ENCODE measurements around the gene LENG9.
"Not testable (repeated sequence)": the region's sequence is repeated elsewhere in the genome, so short reads cannot be mapped to it uniquely, and the experiment has no call there.

LENG9 gene

DNA sequence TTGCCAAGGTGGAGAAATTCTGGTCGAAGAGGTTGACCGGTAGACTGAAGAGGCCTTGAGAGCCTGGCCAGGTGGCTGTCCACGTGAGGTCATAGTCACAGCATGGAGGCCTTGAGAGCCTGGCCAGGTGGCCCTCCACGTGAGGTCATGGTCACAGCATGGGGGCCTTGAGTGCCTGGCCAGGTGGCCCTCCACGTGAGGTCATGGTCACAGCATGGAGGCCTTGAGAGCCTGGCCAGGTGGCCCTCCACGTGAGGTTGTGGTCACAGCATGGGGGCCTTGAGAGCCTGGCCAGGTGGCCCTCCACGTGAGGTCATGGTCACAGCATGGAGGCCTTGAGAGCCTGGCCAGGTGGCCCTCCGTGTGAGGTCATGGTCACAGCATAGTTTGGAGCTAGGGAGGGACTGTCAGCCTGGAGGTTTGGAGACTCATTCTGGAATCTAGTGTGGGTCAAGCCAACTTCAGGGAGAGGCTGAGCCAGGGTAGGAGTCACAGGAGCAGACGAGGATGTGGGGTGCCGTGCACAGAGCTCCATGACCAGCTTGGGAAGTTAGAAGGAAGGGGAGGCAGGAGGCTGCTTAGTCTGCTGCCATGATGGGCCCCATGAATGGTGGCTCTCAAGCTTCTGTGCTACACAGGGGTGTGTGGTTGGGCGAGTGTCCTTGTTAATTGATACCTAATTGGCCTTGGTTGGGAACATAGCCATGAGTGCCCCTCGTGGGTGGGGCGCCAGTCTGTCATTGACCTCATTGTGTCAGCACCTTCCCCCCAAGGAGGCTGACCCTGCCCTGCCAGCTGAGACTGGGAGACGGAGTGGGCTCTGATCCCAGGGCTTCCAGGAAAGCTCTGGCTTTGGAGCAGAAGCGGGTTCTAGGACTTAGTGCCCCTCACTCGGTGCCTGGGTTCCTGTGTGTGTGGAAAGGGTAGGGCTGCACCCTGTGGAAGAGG, 4.0 kb downstream of the LENG9 start:
- DNase-seq (ENCODE audit: low read depth in 2 of 2): no peak

DNA sequence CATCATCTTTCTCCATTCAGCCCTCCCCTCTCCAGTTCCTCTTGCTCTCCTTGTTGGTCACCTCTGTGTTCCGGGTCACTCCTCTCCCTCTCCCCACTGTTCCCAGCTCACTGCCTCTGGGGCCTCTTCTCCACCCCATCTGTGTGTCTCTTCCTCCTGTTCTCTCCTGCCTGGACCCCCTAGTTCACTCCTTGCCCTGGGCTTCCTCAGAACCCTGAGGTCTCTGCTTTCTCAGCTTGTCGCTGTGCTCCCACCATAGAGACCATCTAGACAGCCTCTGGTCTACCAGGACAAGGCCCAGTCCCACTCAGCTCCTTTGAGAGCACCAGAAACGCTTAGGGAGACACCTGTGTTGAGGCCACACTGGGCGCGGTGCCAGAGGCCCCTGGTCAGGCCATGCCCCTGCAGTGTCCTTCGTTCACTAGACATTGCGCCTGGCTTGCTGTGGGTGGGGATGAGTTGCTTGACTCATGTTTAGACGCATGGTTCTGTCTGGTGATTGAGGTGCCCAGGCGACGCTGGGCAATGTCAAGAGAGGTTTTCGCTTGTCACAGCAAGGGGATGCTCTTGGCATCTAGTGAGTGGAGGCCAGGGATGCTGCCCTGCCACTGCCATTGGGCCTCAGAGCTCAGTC, 4.8 kb downstream of the LENG9 start:
- DNase-seq (ENCODE audit: low read depth in 2 of 2): no peak

DNA sequence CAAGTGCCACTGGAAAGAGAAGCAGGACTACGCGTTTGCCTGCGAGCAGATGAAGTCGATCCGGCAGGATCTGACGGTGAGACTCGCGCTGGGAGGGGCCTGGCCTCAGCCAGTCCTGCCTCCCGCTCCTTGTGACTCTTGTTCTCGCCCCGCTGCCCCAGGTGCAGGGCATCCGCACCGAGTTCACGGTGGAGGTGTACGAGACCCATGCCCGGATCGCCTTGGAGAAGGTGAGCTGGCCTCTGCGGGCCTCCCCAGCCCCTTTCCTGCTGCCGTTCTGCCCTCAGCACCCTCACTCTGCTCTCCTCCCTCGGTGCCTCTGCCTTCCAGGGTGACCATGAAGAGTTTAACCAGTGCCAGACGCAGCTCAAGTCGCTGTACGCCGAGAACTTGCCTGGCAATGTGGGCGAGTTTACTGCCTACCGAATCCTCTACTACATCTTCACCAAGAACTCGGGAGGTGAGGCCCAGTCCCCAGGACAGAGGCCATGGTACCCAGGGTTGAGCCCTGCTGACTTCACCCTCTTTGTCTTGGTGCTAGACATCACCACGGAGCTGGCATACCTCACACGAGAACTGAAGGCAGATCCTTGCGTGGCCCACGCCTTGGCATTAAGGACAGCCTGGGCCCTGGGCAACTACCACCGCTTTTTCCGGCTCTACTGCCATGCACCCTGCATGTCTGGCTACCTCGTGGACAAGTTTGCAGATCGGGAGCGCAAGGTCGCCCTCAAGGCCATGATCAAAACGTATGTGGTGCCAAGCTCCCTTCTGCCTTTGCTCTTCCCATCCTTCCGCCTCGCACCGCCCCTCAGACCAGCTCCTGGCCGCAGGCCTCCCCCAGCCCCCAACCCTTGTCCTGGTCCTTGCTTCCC, 5.6 kb downstream of the LENG9 start:
- no peak for DNase-seq (ENCODE audit: low read depth in 2 of 2)

DNA sequence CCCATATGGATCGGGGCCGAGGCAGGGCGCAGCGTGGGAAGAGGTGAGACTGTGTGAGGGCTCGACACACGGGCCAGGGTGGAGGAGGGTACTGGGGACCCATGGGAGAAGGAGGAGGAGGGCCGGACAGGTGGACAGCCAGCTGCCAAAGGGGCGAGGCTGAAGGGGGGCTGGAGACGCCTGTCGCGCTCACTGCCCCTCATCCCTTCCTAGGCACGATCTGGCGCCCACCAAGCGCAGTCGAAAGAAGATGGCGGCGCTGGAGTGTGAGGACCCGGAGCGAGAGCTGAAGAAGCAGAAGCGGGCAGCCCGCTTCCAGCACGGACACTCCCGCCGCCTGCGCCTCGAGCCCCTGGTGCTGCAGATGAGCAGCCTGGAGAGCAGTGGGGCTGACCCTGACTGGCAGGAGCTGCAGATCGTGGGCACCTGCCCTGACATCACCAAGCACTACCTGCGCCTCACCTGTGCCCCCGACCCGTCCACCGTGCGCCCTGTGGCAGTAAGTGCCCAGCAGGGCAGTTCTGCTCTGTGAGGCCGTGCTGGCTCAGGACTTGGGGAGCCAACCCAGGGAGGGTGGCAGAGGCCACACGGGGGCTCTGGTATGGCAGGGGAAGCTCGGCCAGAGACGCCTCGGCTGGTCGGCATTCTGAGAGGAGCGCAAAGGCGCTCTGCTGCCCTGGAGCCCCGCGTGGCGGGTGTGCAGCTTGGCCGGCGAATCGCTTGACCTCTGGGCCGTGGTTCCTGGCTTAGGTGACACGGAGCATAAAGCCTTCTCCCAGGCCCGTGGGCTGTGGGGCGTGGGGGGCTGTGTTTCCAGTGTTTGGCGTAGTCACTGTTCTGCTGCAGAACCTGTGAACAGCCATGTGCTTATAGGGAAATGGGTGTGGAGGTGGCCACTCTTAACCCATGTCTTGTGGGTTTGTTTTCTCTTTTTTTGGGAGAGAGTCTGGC, 6.9 kb downstream of the LENG9 start:
- DNase-seq (ENCODE audit: low read depth in 2 of 2): no peak

GRCh38 chr19:54455786-54456422, 7.7 kb downstream of the LENG9 start:
- no peak for DNase-seq (ENCODE audit: low read depth in 2 of 2)

DNA sequence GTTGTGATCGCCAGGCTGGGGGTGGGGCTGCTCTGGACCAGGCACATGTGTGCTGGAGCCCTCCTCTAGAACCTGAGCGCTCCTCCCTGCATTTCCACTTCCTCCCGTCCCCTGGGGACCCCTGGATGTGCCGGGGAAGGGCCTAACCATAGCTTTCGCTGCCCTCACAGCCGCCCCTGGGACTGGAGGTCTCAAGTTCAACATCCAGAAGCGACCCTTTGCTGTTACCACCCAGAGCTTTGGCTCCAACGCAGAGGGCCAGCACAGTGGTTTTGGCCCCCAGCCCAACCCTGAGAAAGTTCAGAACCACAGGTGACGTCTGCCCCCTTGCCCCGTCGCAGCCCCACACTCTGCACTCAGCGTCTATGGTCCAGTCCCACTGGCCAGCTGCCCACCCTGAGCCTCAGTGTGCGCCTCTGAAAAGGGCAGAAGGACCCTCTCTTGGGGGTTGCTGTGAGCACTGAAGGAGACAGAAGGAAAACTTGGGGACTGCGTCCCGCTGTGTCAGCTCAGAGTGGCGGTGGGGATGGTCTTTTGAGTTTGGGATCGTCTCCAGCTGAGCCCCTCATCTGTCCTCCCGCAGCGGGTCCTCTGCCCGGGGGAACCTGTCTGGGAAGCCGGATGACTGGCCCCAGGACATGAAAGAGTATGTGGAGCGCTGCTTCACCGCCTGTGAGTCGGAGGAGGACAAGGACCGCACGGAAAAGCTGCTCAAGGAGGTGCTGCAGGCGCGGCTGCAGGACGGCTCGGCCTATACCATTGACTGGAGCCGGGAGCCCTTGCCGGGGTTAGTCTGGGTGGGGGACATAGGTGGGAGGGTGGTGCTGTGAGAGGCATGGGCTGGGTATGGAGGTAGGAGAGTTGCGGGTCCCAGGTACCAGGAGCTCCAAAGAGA, 8.6 kb downstream of the LENG9 start:
- DNase-seq (ENCODE audit: low read depth in 2 of 2): no peak

GRCh38 chr19:54453921-54454780, 9.4 kb downstream of the LENG9 start:
- no peak for DNase-seq (ENCODE audit: low read depth in 2 of 2)

GRCh38 chr19:54452626-54453025, 11.0 kb downstream of the LENG9 start:
- DNase-seq (ENCODE audit: low read depth in 2 of 2): no peak

- no peak for DNase-seq (ENCODE audit: low read depth in 2 of 2)
Observed at GRCh38 chr19:54451997-54452396, 11.6 kb downstream of the LENG9 start.

- DNase-seq (ENCODE audit: low read depth in 2 of 2): no peak
Observed at GRCh38 chr19:54451331-54451871, 12.2 kb downstream of the LENG9 start.

DNA sequence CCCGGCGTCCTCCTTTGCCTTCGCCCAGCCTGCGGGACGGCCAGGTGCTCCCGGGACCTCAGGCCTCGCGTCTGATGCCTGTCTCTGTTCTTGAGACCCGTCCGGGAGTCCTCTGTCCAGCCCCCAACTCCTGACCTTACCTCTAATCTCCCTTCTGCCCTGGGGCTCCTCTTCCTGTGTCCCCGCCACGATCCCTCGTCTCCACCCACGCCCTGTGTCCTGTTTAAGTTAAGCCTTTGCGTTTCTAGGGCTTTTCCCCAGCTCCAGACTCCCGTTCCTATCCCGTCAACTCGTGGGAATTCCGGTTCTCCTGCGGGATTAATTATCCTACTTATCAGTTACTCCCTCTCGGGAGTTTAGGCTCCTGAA, 13.9 kb downstream of the LENG9 start:
- no peak for DNase-seq (ENCODE audit: low read depth in 2 of 2)

GRCh38 chr19:54448774-54449700, 14.5 kb downstream of the LENG9 start, which contains the start of gene LENG8:
Gene LENG8 (plus strand): TSS chr19:54449199. CDS start chr19:54451345, 2,146 bp downstream.
- DNase-seq (ENCODE audit: low read depth in 2 of 2): peak; percentile 94

- DNase-seq (ENCODE audit: low read depth in 2 of 2): no peak
Observed at GRCh38 chr19:54448040-54448773, 15.4 kb downstream of the LENG9 start.

DNA sequence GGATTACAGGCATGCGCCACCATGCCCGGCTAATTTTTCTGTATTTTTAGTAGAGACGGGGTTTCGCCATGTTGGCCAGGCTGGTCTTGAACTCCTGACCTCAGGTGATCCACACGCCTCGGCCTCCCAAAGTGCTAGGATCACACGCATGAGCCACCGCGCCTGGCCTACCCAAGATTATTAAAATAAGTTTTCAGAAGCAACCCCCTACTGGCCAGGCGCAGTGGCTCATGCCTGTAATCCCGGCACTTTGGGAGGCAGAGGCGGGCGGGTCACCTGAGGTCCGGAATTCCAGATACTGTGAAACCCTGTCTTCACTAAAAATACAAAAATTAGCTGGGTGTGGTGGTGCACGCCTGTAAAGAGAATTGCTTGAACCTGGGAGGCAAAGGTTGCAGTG, 17.2 kb downstream of the LENG9 start:
- not testable (repeated sequence) for DNase-seq (ENCODE audit: low read depth in 2 of 2)

DNA sequence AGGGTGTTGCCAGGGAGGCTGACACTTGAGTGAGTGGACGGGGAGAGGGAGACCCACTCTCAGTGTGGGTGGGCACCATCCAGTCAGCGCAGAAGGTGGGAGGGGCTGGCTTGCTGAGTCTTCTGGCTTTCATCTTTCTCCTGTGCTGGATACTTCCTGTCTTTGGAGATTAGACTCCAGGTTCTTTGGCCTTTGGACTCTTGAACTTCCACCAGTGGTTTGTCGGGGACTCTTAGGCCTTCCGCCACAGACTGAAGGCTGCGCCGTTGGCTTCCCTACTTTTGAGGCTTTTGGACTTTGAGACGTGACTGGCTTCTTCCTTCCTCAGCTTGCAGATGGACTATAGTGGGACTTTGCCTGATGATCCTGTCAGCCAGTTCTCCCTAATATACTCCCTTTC, 18.8 kb downstream of the LENG9 start:
- DNase-seq (ENCODE audit: low read depth in 2 of 2): no peak

DNA sequence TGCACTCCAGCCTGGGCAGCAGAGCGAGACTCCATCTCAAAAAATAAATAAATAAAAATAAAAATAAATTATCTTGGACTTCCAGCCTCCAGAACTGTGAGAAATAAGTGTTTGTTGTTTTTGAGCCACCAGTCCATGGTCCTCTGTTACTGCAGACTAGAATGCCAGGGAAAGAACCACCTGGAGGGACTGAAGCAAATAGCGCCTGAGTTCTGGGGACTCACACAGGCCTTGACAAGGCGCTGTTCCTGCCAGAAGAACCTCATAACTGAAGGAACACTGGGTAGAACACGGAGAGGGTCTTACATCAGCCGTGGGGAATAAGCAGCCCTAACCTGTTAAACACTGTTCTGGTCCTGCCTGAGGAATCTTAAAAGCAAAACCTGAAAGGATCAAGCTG, 22.9 kb downstream of the LENG9 start:
- DNase-seq (ENCODE audit: low read depth in 2 of 2): no peak

Data from activated CD4-positive, alpha-beta T cell treated with anti-CD3 and anti-CD28 coated beads for 24 hours (primary cell).